ENCODE measurements around the gene FGD6.
"Not testable (repeated sequence)": the region's sequence is repeated elsewhere in the genome, so short reads cannot be mapped to it uniquely, and the experiment has no call there.

The FGD6 gene

DNA sequence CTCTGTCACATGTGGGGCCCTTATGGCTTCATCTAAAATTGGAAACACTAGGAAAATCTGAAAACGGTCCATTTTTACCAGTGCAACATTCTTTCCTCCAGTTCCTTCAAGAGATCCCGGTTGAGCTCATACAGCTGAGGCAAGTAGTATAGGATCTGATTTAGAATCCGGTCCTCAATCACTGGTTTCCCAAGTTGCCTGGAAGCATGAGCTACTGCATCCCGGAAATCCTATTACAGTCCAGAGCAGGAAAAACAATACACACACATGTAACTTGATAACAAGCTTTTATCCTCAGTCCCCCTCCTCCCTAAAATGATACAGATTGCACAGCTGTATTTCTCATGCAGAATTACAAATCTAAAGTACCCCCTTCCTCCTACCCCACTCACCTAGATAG, 76.0 kb downstream of the FGD6 start:
- Histone ChIP-seq H3K4me3 (ENCODE audit: low read depth, low read length) (no peak overlapping the region), H3K36me3 (no peaks in the 10 kb centered on the region), H3K27me3 (no peaks in the 10 kb centered on the region), H3K9me3 (no peaks in the 10 kb centered on the region), H3K4me1 (peaks cover 6% of the 10 kb centered on the region)
- TF ChIP-seq, protein P1, sequence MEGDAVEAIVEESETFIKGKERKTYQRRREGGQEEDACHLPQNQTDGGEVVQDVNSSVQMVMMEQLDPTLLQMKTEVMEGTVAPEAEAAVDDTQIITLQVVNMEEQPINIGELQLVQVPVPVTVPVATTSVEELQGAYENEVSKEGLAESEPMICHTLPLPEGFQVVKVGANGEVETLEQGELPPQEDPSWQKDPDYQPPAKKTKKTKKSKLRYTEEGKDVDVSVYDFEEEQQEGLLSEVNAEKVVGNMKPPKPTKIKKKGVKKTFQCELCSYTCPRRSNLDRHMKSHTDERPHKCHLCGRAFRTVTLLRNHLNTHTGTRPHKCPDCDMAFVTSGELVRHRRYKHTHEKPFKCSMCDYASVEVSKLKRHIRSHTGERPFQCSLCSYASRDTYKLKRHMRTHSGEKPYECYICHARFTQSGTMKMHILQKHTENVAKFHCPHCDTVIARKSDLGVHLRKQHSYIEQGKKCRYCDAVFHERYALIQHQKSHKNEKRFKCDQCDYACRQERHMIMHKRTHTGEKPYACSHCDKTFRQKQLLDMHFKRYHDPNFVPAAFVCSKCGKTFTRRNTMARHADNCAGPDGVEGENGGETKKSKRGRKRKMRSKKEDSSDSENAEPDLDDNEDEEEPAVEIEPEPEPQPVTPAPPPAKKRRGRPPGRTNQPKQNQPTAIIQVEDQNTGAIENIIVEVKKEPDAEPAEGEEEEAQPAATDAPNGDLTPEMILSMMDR (IDR thresholded peaks at IDR 0.05; ENCODE audit: low read depth, low read length), result no peak
- no peak for DNase-seq

DNA sequence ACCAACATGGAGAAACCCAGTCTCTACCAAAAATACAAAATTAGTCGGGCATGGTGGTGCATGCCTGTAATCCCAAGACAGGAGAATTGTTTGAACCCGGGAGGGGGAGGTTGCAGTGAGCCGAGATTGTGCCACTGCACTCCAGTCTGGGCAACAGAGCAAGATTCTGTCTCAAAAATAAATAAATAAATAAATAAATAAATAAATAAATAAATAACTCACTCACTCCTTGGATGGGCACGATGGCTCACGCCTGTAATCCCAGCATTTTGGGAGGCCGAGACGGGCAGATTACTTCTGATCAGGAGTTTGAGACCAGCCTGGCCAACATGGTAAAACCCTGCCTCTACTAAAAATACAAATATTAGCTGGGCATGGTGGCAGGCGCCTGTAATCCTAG, 79.2 kb downstream of the FGD6 start:
- not testable (repeated sequence) for H3K36me3 ChIP-seq; H3K27me3 ChIP-seq; H3K4me1 ChIP-seq; H3K4me3 ChIP-seq (ENCODE audit: low read depth, low read length); DNase-seq; H3K9me3 ChIP-seq

DNA sequence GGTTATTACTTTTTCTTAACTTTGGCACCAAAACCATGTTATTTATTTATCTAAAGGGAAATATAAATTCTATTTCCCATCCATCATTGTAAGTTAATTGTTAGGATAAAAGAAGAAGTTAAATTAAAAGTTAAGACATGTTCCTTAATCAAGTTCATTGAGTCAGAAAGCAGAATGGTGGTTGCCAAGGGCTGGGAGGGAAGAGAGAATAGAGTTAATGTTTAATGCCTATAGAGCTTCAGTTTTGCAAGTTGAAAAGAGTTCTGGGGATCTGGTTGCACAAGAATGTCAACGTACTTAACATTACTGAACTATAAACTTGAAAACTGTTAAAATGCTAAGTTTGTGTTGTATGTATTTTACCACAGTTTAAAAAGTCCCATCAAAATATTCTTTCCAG, 80.7 kb downstream of the FGD6 start:
- H3K27me3 ChIP-seq, result no peaks in the 10 kb centered on the region
- H3K36me3 ChIP-seq, result no peaks in the 10 kb centered on the region
- H3K9me3 ChIP-seq, result no peaks in the 10 kb centered on the region; the same call in 1 of the 2 replicates
- TF ChIP-seq, protein P1 (IDR thresholded peaks at IDR 0.05; ENCODE audit: low read depth, low read length), result no peak
- no peak for DNase-seq
- no peaks in the 10 kb centered on the region; the same call in 1 of the 2 replicates for H3K4me1 ChIP-seq
- no peak overlapping the region for H3K4me3 ChIP-seq (ENCODE audit: low read depth, low read length)

DNA sequence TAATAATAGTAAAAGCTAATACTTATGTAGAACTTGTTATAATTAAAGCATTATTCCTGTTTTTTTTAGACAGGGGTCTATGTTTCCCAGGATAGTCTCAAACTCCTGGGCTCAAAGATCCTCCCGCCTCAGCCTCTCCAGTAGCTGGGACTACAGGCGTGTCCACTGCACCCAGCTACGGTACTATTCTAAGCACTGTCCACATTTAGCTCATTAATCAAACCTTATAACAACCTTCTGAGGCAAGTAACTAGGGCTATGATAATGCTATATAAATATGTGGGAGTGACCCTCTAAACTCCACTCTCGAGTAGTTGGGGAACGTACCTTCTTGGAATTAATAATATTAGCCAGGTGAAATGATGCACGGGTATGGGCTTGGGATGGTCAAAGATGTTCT, 83.2 kb downstream of the FGD6 start:
- TF ChIP-seq, protein P1 (IDR thresholded peaks at IDR 0.05; ENCODE audit: low read depth, low read length), result no peak

DNA sequence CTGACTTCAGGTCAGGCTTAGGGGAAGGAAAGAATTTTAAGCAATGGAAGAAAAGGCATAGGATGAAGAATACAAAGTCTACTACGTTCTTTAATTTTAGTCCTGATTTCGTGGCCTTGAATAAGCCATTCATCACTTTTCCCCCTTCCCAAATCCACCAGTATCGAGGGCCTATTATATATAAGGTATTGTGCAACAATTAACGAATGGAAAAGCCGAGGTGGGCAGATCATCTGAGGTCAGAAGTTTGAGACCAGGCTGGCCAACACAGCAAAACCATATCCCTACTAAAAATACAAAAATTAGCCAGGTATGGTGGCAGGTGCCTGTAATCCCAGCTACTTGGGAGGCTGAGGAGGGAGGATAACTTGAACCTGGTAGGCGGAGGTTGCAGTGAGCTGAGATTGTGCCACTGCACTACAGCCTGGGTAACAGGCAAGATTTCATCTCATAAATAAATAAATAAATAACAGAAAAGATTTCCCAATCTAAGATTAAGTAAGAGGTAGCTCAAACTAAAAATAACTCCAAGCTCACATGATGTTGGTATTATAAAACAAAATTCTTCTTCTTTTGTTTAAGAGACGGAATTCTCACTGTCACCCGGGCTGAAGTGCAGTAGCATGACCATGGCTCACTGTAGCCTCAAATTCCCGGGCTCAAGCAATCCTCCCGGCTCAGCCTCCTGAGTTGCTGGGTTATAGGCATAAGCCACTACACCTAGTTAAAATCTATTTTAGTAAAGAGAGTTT, 85.5 kb downstream of the FGD6 start:
- TF ChIP-seq, protein P1 (IDR thresholded peaks at IDR 0.05; ENCODE audit: low read depth, low read length), result no peak
- H3K36me3 ChIP-seq, result no peaks in the 10 kb centered on the region; the same call in 1 of the 2 replicates
- DNase-seq, result no peak

More for the DNA sequence above, 83.2 kb downstream of the FGD6 start:
- H3K27me3 ChIP-seq, result no peaks in the 10 kb centered on the region
- no peak overlapping the region for H3K4me3 ChIP-seq (ENCODE audit: low read depth, low read length)
- no peaks in the 10 kb centered on the region for H3K4me1 ChIP-seq
- no peaks in the 10 kb centered on the region; the same call in 1 of the 2 replicates for H3K9me3 ChIP-seq
- DNase-seq, result no peak
- H3K36me3 ChIP-seq, result no peaks in the 10 kb centered on the region; the same call in 1 of the 2 replicates

DNA sequence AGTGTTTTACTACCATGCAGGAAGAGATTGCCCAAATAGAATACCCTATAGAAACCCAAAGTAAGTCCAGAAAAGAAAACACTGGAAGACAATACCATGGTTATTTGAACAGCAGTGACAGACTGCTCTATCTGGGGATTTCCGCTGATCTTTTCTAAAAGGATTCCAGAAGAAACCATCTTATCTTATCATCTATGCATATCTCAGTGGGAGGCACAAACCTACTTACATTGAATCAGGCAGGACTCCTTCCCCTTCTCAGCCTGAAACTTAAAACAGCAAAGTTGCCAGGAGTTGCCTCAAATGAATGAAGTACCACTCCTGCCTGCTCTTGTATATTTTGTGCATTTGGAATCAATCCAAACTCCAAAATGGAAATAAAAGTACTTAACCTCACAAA, 87.2 kb downstream of the FGD6 start:
- Histone ChIP-seq H3K9me3 (no peaks in the 10 kb centered on the region; the same call in 1 of the 2 replicates), H3K36me3 (no peaks in the 10 kb centered on the region; the same call in 1 of the 2 replicates), H3K4me3 (ENCODE audit: low read depth, low read length) (no peak overlapping the region), H3K4me1 (no peaks in the 10 kb centered on the region), H3K27me3 (no peaks in the 10 kb centered on the region)
- no peak for DNase-seq
- TF ChIP-seq, protein P1 (IDR thresholded peaks at IDR 0.05; ENCODE audit: low read depth, low read length), result no peak

More for the DNA sequence above, 85.5 kb downstream of the FGD6 start:
- H3K4me3 ChIP-seq (ENCODE audit: low read depth, low read length), result no peak overlapping the region
- H3K9me3 ChIP-seq, result no peaks in the 10 kb centered on the region; the same call in 1 of the 2 replicates
- H3K27me3 ChIP-seq, result no peaks in the 10 kb centered on the region
- no peaks in the 10 kb centered on the region for H3K4me1 ChIP-seq

All from BE2C (cell line).